Measurements from ENCODE around the gene ENTHD1. TPM values are rescaled to one million over a fixed set of nuclear protein-coding genes. Genes with fewer than 3 reads are reported as not detected.

The ENTHD1 gene
- total RNA-seq, 1 donor from 2014 or later, result not detected

DNA sequence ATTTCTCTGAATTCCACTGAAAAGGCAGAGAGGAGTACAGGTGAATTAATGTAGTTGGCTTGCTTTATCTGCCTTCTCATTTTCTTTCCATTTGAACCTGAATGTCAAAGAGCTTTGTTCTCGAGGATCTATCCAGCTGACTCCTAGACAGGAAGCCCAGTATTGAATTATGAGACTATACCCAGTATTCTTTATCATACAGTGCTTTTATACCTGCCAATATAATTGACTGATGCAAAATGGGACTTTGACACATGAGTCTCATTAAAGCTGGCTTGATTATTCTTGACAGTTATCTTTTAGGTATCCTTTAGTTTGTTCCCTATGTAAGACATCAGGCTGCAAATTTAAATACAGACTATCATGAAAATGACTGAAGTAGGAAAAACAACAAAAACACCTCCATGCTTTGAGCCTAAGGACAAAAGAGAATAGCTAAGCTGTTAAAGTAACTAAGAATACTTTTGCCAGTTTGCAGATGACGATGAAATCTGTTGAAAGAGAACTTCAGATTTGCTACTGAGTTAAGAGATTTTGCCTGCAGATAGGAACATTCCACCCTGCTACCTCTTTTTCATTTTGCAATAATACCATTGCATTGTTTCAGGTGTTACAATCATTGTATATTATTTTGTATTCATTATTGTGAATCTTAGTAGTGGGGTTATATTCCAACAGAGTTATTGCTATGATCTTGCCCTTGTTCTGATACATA lies 117.1 kb downstream of the ENTHD1 start:
- Histone ChIP-seq H3K9ac (no peak overlapping the region), H3K4me3 (no peak overlapping the region), H3K4me2 (no peak overlapping the region), H3K79me2 (ENCODE audit: low read depth) (no peaks in the 10 kb centered on the region), H3K36me3 (no peaks in the 10 kb centered on the region), H3F3A (ENCODE audit: low read depth) (no peaks in the 10 kb centered on the region), H3K27ac (no peak overlapping the region), H2AFZ (replicated peaks) (no peak overlapping the region), H3K27me3 (peaks cover 70% of the 10 kb centered on the region), H3K4me1 (no peaks in the 10 kb centered on the region), H3K9me3 (ENCODE audit: low read depth) (no peaks in the 10 kb centered on the region), H4K20me1 (ENCODE audit: low read depth) (no peaks in the 10 kb centered on the region)
- Mint-ChIP-seq H3K4me3 (no peak overlapping the region), H3K27me3 (ENCODE audit: insufficient read depth, low read depth) (peaks cover 2% of the 10 kb centered on the region), H3K36me3 (no peaks in the 10 kb centered on the region), H3K4me1 (no peaks in the 10 kb centered on the region), H3K27ac (no peak overlapping the region), H3K9me3 (no peaks in the 10 kb centered on the region)
- TF ChIP-seq, protein P1, sequence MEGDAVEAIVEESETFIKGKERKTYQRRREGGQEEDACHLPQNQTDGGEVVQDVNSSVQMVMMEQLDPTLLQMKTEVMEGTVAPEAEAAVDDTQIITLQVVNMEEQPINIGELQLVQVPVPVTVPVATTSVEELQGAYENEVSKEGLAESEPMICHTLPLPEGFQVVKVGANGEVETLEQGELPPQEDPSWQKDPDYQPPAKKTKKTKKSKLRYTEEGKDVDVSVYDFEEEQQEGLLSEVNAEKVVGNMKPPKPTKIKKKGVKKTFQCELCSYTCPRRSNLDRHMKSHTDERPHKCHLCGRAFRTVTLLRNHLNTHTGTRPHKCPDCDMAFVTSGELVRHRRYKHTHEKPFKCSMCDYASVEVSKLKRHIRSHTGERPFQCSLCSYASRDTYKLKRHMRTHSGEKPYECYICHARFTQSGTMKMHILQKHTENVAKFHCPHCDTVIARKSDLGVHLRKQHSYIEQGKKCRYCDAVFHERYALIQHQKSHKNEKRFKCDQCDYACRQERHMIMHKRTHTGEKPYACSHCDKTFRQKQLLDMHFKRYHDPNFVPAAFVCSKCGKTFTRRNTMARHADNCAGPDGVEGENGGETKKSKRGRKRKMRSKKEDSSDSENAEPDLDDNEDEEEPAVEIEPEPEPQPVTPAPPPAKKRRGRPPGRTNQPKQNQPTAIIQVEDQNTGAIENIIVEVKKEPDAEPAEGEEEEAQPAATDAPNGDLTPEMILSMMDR (IDR thresholded peaks at IDR 0.05), result no peak
- no peak for TF ChIP-seq EZH2 (IDR thresholded peaks at IDR 0.05)
- DNase-seq (ENCODE audit: low spot score), result no peak

DNA sequence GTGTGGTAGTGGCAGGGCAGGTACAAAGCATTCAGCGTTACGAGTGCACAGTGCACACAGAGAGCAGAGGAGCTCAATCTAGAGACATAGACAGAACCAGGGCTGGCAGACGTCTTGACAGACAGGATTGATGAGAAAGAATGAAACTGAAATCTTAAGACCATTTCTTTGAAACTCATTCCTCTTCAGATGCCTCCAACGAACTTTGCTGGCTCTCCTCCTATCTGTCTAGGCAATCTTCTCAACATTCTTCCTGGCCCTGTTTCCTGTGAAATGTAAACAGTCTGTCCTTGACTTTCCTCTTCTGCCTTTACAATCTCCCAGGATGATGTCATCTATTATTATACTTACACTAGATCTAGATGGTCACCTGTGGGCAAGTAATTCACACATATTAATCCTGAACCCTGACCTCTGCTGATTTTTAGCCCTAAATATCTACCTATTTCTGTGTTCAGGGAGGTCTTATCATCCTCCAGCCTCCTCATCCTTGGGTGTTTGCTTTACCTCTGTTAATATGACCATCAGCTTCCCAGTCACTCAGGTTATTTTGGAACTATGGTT lies 119.5 kb downstream of the ENTHD1 start:
- Mint-ChIP-seq H3K27ac (no peak overlapping the region), H3K36me3 (no peaks in the 10 kb centered on the region), H3K9me3 (no peaks in the 10 kb centered on the region), H3K4me3 (no peak overlapping the region), H3K4me1 (no peaks in the 10 kb centered on the region), H3K27me3 (ENCODE audit: insufficient read depth, low read depth) (no peaks in the 10 kb centered on the region)
- Histone ChIP-seq H3K9ac (no peak overlapping the region), H3K4me3 (no peak overlapping the region), H4K20me1 (ENCODE audit: low read depth) (no peaks in the 10 kb centered on the region), H3K4me1 (no peaks in the 10 kb centered on the region), H3K27me3 (peaks cover 88% of the 10 kb centered on the region), H3K36me3 (no peaks in the 10 kb centered on the region), H3K79me2 (ENCODE audit: low read depth) (no peaks in the 10 kb centered on the region), H3F3A (ENCODE audit: low read depth) (no peaks in the 10 kb centered on the region), H3K4me2 (no peak overlapping the region), H3K27ac (no peak overlapping the region), H3K9me3 (ENCODE audit: low read depth) (no peaks in the 10 kb centered on the region), H2AFZ (replicated peaks) (no peak overlapping the region)
- TF ChIP-seq EZH2phosphoT487 (IDR thresholded peaks at IDR 0.05) (no peak), EZH2 (IDR thresholded peaks at IDR 0.05) (no peak)
- TF ChIP-seq, protein P1 (IDR thresholded peaks at IDR 0.05), result no peak
- DNase-seq (ENCODE audit: low spot score), result no peak

DNA sequence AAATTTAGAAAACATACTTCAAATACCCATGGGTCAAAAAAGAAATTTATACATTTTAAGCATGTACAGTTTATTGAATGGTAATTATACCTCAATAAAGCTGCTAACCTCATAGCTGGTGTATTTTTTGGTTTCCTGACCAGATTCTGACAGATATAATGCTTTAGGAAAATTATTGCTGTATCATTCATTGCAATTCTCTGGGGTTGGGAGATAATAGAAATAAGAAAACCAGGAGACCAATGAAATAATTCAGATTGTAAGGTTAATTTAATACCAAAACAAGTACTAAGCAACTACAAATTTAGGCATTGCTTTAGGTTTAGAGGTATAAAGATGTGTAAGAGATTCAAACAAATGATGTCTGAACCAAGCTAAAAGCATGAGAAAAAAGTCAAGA lies 120.1 kb downstream of the ENTHD1 start:
- Histone ChIP-seq H3F3A (ENCODE audit: low read depth) (no peaks in the 10 kb centered on the region), H3K79me2 (ENCODE audit: low read depth) (no peaks in the 10 kb centered on the region), H3K27ac (no peak overlapping the region), H3K36me3 (no peaks in the 10 kb centered on the region), H3K4me3 (no peak overlapping the region), H2AFZ (replicated peaks) (no peak overlapping the region), H3K9me3 (ENCODE audit: low read depth) (no peaks in the 10 kb centered on the region), H3K9ac (no peak overlapping the region), H3K4me1 (no peaks in the 10 kb centered on the region), H3K4me2 (no peak overlapping the region), H4K20me1 (ENCODE audit: low read depth) (no peaks in the 10 kb centered on the region), H3K27me3 (peaks cover 90% of the 10 kb centered on the region)
- Mint-ChIP-seq H3K4me3 (no peak overlapping the region), H3K27ac (no peak overlapping the region), H3K27me3 (ENCODE audit: insufficient read depth, low read depth) (no peaks in the 10 kb centered on the region), H3K4me1 (no peaks in the 10 kb centered on the region), H3K36me3 (no peaks in the 10 kb centered on the region), H3K9me3 (no peaks in the 10 kb centered on the region)
- DNase-seq (ENCODE audit: low spot score), result no peak
- TF ChIP-seq EZH2 (IDR thresholded peaks at IDR 0.05) (no peak), EZH2phosphoT487 (IDR thresholded peaks at IDR 0.05) (no peak)
- TF ChIP-seq, protein P1 (IDR thresholded peaks at IDR 0.05), result no peak

All from neural progenitor cell (in vitro differentiated cells).